Mesangial cell (primary cell): ENCODE results near the gene GNG11. TPM values are rescaled to one million over a fixed set of nuclear protein-coding genes. Genes with fewer than 3 reads are reported as not detected.

Experiments
- total RNA-seq: library from RNA; depleted of rRNA; stranded (reverse); fragments of >200 nt; gene quantifications from 2 replicates; pipeline ENCODE4 v1.2.3, GENCODE V29; 2015

Gene GNG11
- 16.4 and 22.0 TPM in 2 replicates for total RNA-seq

GRCh38 chr7:93921607-93922566 is at the start of gene GNG11:
Gene GNG11, plus strand, starts transcription at chr7:93921735. Its CDS starts 403 bp downstream, at chr7:93922138.

DNA sequence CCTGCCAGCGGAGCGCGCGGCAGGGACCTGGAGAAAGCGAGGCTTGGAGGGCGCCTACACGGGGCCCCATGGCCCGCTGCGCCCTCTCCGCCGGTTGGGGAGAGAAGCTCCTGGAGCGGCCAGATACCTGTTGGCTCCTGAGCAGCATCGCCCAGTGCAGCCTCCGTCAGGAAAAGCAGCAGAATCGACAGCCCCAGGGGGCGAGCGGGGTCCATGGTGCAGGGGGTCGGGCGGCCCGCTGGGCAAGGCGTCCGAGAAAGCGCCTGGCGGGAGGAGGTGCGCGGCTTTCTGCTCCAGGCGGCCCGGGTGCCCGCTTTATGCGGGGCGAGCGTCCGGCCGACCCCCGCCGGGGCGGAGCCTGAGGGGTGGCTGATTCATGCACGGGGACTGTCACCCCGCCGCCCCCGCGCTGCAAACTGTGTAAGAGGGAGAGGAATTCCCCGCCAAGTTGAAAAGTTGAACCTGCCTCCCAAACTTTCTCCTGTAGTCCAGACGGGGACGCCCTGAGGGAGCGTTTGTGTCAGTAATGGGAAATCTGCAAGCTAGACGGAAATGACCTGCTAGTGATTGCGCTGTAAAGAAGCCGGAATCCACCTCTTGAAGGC is 31.0 kb upstream of the GNG11 start, which contains the start of gene TFPI2:
TFPI2 (minus strand) TSS at position 290 of the 605 bp plus-strand sequence; CDS start at position 215, 75 bp downstream.

DNA sequence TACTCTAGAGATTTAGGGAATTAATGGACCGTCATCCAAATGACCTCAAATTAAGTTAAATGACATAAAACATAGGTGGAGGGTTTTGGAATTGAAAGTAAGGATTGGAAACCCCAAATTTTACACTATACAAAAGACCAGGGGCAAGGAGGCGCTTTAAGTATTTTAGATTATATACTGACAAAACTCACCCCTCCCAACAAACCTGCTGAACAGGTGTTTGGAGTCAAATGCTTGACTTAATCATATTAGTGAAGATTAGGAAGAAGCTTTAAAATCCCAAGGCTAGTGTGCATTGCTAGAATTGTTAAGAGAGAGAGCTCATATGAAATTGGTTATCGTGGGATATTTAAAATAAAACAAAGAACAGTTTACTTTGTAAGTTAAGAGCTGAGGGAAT is 15.3 kb upstream of the GNG11 start, which contains the start of gene GNGT1:
GNGT1 (plus strand) TSS at position 301 of the 400 bp plus-strand sequence. CDS start 180 bp downstream, outside the sequence.

Other genes with a start within 250 kb of the GNG11 start
- 15.0 and 126 TPM in 2 replicates for gene TFPI2, start 31.0 kb upstream of the GNG11 start, total RNA-seq
- not detected in 2 replicates for gene GNGT1, start 15.2 kb upstream of the GNG11 start, total RNA-seq
- gene BET1, start 82.6 kb downstream of the GNG11 start, total RNA-seq, result 16.6 and 18.7 TPM in 2 replicates